Measurements from ENCODE around the gene TBC1D25. TPM values are rescaled to one million over a fixed set of nuclear protein-coding genes. Genes with fewer than 3 reads are reported as not detected.

Gene TBC1D25
- total RNA-seq, 1 donor from 2014 or later, result 18.9 TPM

- Mint-ChIP-seq H3K27ac (ENCODE audit: unreplicated experiment) (no peak overlapping the region), H3K27me3 (ENCODE audit: low read depth) (no peaks in the 10 kb centered on the region), H3K9me3 (ENCODE audit: low read depth) (peaks cover 12% of the 10 kb centered on the region), H3K4me3 (ENCODE audit: unreplicated experiment) (no peak overlapping the region), H3K4me1 (ENCODE audit: low read depth) (peaks cover 3% of the 10 kb centered on the region), H3K36me3 (ENCODE audit: low read depth) (peaks cover 22% of the 10 kb centered on the region)
- DNase-seq (ENCODE audit: low spot score), result peak; percentile 69
- no peak for TF ChIP-seq CTCF (IDR thresholded peaks at IDR 0.05)
These were observed 20.1 kb downstream of the TBC1D25 start for GRCh38 chrX:48559636-48560035.

GRCh38 chrX:48560056-48560455 is 20.5 kb downstream of the TBC1D25 start:
- Mint-ChIP-seq H3K9me3 (ENCODE audit: low read depth) (peaks cover 9% of the 10 kb centered on the region), H3K4me1 (ENCODE audit: low read depth) (peaks cover 3% of the 10 kb centered on the region), H3K27ac (ENCODE audit: unreplicated experiment) (no peak overlapping the region), H3K27me3 (ENCODE audit: low read depth) (no peaks in the 10 kb centered on the region), H3K36me3 (ENCODE audit: low read depth) (peaks cover 18% of the 10 kb centered on the region), H3K4me3 (ENCODE audit: unreplicated experiment) (no peak overlapping the region)
- TF ChIP-seq CTCF (IDR thresholded peaks at IDR 0.05), result no peak
- DNase-seq (ENCODE audit: low spot score), result peak; percentile 85

- peak; percentile 85 for DNase-seq (ENCODE audit: low spot score)
- Mint-ChIP-seq H3K27ac (ENCODE audit: unreplicated experiment) (no peak overlapping the region), H3K36me3 (ENCODE audit: low read depth) (peaks cover 15% of the 10 kb centered on the region), H3K4me1 (ENCODE audit: low read depth) (peaks cover 3% of the 10 kb centered on the region), H3K4me3 (ENCODE audit: unreplicated experiment) (no peak overlapping the region), H3K9me3 (ENCODE audit: low read depth) (peaks cover 9% of the 10 kb centered on the region), H3K27me3 (ENCODE audit: low read depth) (no peaks in the 10 kb centered on the region)
- TF ChIP-seq CTCF (IDR thresholded peaks at IDR 0.05), result no peak
These were observed 21.2 kb downstream of the TBC1D25 start for GRCh38 chrX:48560681-48561080.

GRCh38 chrX:48569958-48570357 is 30.4 kb downstream of the TBC1D25 start:
- Mint-ChIP-seq H3K4me3 (ENCODE audit: unreplicated experiment) (no peak overlapping the region), H3K4me1 (ENCODE audit: low read depth) (peaks cover 6% of the 10 kb centered on the region), H3K36me3 (ENCODE audit: low read depth) (peaks cover 2% of the 10 kb centered on the region), H3K9me3 (ENCODE audit: low read depth) (no peaks in the 10 kb centered on the region), H3K27me3 (ENCODE audit: low read depth) (no peaks in the 10 kb centered on the region), H3K27ac (ENCODE audit: unreplicated experiment) (no peak overlapping the region)
- no peak for DNase-seq (ENCODE audit: low spot score)
- TF ChIP-seq CTCF (IDR thresholded peaks at IDR 0.05), result no peak

- Mint-ChIP-seq H3K4me1 (ENCODE audit: low read depth) (peaks cover 26% of the 10 kb centered on the region), H3K27ac (ENCODE audit: unreplicated experiment) (peak overlapping the region; percentile 100), H3K36me3 (ENCODE audit: low read depth) (peaks cover 18% of the 10 kb centered on the region), H3K4me3 (ENCODE audit: unreplicated experiment) (peak overlapping the region; percentile 98), H3K27me3 (ENCODE audit: low read depth) (no peaks in the 10 kb centered on the region), H3K9me3 (ENCODE audit: low read depth) (no peaks in the 10 kb centered on the region)
- DNase-seq (ENCODE audit: low spot score), result no peak
- no peak for TF ChIP-seq CTCF (IDR thresholded peaks at IDR 0.05)
These were observed 34.3 kb downstream of the TBC1D25 start for GRCh38 chrX:48573690-48574269.

All from chondrocyte (in vitro differentiated cells).